ENCODE results near the gene STK24. TPM values are rescaled to one million over a fixed set of nuclear protein-coding genes. Genes with fewer than 3 reads are reported as not detected.

The STK24 gene
- total RNA-seq, 4 donors from 2014 or later, result 55.3 to 96.3 (median 83.9) TPM

DNA sequence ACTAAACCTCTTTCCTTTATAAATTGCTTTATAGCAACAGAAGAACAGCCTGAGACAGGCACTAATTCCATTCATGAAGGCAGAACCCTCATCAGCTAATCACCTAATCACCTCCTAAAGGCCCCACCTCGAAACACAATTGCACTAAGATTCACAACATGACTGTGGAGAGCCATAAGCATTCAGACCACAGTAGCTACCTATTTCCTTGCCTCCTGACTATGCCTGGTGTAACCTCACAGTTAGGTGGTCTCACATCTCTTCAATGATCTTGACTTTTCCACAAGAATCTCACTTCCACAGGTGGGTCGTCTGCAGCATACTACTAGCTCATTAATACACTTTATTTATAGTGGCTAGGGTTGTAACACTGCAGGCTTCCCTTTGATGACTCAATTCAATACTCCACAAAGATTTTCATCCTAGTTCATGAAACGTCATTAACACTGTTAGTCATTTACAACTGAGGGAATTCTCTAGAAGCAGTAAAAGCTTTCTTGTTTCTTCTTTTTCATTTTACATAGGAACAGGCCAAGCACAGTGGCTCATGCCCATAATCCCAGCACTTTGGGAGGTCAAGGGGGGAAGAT lies 27.1 kb downstream of the STK24 start:
- TF ChIP-seq, protein P1, sequence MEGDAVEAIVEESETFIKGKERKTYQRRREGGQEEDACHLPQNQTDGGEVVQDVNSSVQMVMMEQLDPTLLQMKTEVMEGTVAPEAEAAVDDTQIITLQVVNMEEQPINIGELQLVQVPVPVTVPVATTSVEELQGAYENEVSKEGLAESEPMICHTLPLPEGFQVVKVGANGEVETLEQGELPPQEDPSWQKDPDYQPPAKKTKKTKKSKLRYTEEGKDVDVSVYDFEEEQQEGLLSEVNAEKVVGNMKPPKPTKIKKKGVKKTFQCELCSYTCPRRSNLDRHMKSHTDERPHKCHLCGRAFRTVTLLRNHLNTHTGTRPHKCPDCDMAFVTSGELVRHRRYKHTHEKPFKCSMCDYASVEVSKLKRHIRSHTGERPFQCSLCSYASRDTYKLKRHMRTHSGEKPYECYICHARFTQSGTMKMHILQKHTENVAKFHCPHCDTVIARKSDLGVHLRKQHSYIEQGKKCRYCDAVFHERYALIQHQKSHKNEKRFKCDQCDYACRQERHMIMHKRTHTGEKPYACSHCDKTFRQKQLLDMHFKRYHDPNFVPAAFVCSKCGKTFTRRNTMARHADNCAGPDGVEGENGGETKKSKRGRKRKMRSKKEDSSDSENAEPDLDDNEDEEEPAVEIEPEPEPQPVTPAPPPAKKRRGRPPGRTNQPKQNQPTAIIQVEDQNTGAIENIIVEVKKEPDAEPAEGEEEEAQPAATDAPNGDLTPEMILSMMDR (IDR thresholded peaks at IDR 0.05), result no peak
- DNase-seq (ENCODE audit: low spot score), result no peak
- no peak for ATAC-seq (ENCODE audit: low FRiP score)

DNA sequence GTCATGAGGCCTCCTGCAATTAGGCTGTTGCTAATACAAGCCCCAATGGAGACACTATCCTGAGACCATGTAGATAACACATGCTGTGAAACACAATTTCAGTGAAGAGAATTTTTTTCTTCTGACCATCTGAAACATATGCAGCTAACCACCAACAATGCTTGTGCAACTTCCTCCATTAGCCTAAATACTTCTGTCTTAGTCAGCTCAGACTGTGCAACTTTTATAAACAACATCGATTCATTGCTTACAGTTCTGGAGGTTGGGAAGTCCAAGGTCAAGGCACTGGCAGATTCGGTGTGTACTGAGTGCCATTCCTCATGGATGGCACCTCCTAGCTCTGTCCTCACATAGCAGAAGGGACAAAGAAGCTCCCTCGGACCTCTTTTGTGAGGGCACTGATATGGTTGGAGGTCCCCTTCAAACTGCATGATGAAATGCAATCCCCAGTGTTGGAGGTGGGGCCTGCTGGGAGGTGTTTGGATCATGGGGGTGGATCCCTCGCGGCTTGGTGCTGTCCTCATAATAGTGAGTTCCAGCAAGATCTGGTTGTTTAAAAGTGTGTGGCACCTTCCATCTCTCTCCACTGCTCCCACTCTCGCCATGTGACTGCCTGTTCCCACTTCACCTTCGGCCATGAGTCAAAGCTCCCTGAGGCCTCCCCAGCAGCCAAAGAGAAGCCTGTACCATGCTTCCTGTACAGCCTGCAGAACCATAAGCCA lies 27.7 kb downstream of the STK24 start:
- TF ChIP-seq, protein P1 (IDR thresholded peaks at IDR 0.05), result no peak
- ATAC-seq (ENCODE audit: low FRiP score) (peak; percentile 31), DNase-seq (ENCODE audit: low spot score) (no peak)

DNA sequence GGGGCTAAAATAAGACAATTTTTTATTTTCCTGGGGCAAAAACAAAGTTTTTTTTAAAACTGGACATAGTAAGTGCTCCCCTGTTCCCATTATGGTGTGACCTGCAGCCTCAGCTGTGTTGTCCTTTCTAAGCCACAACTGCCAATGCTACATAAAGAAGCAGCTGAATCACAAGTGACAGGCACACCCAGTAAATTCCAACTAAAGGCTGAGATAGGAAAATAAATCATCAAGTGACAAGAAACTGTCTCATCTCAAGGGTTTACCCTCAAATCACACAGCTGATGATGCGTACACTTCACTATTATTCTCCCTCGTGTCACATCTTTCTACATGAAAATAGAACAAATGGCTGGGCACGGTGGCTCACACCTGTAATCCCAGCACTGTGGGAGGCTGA lies 28.7 kb downstream of the STK24 start:
- ATAC-seq (ENCODE audit: low FRiP score), result no peak
- no peak for DNase-seq (ENCODE audit: low spot score)
- TF ChIP-seq, protein P1 (IDR thresholded peaks at IDR 0.05), result no peak

DNA sequence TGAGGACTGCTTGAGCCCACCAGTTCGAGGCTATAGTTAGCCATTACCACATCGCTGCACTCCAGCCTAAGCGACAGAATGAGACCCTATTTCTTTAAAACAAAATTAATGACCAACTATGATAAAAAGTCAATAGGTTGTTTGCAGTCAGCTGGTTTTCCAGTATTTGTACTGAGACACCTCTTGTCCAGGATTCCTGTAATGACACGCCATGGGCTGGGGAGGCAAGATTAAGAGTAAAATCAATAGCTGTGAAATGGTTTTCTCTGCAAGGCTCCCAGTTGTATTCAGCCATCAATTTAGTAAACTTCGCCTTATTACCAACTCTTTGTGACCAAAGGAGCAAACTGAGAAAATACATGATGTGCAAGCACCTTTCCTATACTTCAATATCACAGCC lies 29.5 kb downstream of the STK24 start:
- DNase-seq (ENCODE audit: low spot score) (no peak), ATAC-seq (ENCODE audit: low FRiP score) (no peak)
- TF ChIP-seq, protein P1 (IDR thresholded peaks at IDR 0.05), result no peak

DNA sequence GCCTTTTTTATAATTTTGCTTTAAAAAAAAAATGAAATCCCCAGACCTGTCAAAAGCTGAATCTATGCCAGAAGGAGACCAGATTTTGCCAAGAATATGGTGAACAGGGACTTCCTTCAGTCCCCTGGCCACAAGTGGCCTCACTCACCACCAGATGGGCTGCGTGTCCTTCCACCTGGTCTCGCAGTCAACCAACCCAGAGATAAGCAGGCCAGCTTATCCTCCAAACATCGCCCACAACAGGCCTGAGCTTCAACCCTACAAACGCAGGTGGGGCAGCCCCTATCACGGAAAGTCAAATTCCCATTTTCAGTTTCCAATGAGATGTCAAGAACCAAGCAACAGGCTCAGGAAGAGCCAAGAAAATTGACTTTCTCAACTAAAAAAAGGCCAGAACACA lies 30.5 kb downstream of the STK24 start:
- ATAC-seq (ENCODE audit: low FRiP score) (no peak), DNase-seq (ENCODE audit: low spot score) (no peak)
- TF ChIP-seq, protein P1 (IDR thresholded peaks at IDR 0.05), result no peak

DNA sequence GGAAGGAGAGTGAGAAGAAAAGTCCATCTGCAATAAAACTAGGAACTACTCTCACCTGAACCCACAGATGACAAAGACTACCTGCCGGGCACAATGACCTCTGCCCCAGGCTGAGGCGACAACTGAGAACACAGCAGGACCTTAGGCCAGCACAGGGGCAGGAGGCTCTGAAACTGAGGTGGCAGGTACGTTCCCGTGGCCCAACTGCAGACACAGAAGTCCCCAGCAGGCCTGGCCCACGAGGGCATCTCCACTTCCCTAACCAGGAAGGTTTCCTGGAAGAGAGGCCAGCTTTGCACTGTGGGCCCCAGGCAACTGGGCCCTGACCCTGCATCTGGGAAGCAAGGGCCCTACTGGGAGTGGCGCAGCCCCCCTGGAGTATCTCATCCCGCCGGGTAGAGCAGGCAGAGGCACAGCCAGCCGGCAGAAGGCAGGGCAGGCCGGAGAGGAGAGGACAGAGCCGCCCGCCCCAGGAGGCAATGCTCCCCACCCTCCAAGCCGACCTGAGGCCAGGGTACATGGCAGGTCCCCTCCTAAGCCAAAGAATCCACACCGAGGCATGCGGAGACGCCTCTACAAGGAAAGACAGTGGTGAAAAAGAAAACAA lies 32.7 kb downstream of the STK24 start:
- ATAC-seq (ENCODE audit: low FRiP score) (no peak), DNase-seq (ENCODE audit: low spot score) (no peak)
- TF ChIP-seq, protein P1 (IDR thresholded peaks at IDR 0.05), result no peak
